Stimulated activated CD8-positive, alpha-beta memory T cell treated with anti-CD3 and anti-CD28 coated beads, Interleukin-7, amount 100 ng/mL, for 4 hours (primary cell): ENCODE measurements around the gene MCMBP.
"Not testable (repeated sequence)": the region's sequence is repeated elsewhere in the genome, so short reads cannot be mapped to it uniquely, and the experiment has no call there.

Source experiments
- DNase-seq, 2 donors: peaks; one replicate each; pipeline ENCODE4 v3.0.0-alpha.2; 2020; ENCODE audit warnings: low read depth in 2 of 2

Gene MCMBP

GRCh38 chr10:119872610-119872859 is at the start of gene MCMBP:
Gene MCMBP, minus strand, starts transcription at chr10:119872843. Its CDS starts 259 bp downstream, at chr10:119872584.
- DNase-seq = no peak

GRCh38 chr10:119919826-119920225 is 47.2 kb upstream of the MCMBP start:
- no peak for DNase-seq

- DNase-seq = no peak
Measured at GRCh38 chr10:119919271-119919670, 46.6 kb upstream of the MCMBP start.

GRCh38 chr10:119917777-119918176 is 45.1 kb upstream of the MCMBP start:
- DNase-seq = no peak

- no peak for DNase-seq
Measured at GRCh38 chr10:119910689-119911088, 38.0 kb upstream of the MCMBP start.

GRCh38 chr10:119908166-119908565 is 35.5 kb upstream of the MCMBP start:
- DNase-seq = no peak

GRCh38 chr10:119907695-119908094 is 35.1 kb upstream of the MCMBP start:
- DNase-seq = not testable (repeated sequence)

GRCh38 chr10:119903946-119904666 is 31.5 kb upstream of the MCMBP start:
- DNase-seq = no peak

GRCh38 chr10:119898577-119898976 is 25.9 kb upstream of the MCMBP start:
- no peak for DNase-seq

- DNase-seq = no peak
Measured at GRCh38 chr10:119896937-119897770, 24.5 kb upstream of the MCMBP start.

GRCh38 chr10:119896061-119896655 is 23.5 kb upstream of the MCMBP start:
- DNase-seq = no peak

GRCh38 chr10:119893845-119894427 is 21.3 kb upstream of the MCMBP start:
- DNase-seq = no peak

- no peak for DNase-seq
Measured at GRCh38 chr10:119893074-119893473, 20.4 kb upstream of the MCMBP start.

GRCh38 chr10:119892188-119893065 is 19.8 kb upstream of the MCMBP start, which contains the start of gene SEC23IP:
Gene SEC23IP, plus strand, starts transcription at chr10:119892730. Its CDS starts 53 bp downstream, at chr10:119892783.
- peak; percentile 84 to 87 for DNase-seq

GRCh38 chr10:119891849-119892187 is 19.2 kb upstream of the MCMBP start:
- not testable (repeated sequence) for DNase-seq

GRCh38 chr10:119890307-119890706 is 17.7 kb upstream of the MCMBP start:
- DNase-seq = not testable (repeated sequence)

GRCh38 chr10:119889201-119889600 is 16.6 kb upstream of the MCMBP start:
- DNase-seq = not testable (repeated sequence)

- DNase-seq = not testable (repeated sequence)
Measured at GRCh38 chr10:119888715-119889114, 16.1 kb upstream of the MCMBP start.

- not testable (repeated sequence) for DNase-seq
Measured at GRCh38 chr10:119886070-119886469, 13.4 kb upstream of the MCMBP start.

- DNase-seq = not testable (repeated sequence)
Measured at GRCh38 chr10:119883901-119884611, 11.4 kb upstream of the MCMBP start.

GRCh38 chr10:119878524-119878923 is 5.9 kb upstream of the MCMBP start:
- DNase-seq = no peak
